HG03558 (cell line): ENCODE results near the gene SFXN5.

ENCODE experiments used
- ATAC-seq: cut with Tn5 transposase; IDR thresholded peaks from one replicate; pipeline ENCODE4 v1.9.1; 2021; ENCODE audit warnings: moderate number of reproducible peaks; ENCODE audit not compliant: unreplicated experiment; ENCODE audit errors: extremely low read depth

Gene SFXN5

DNA sequence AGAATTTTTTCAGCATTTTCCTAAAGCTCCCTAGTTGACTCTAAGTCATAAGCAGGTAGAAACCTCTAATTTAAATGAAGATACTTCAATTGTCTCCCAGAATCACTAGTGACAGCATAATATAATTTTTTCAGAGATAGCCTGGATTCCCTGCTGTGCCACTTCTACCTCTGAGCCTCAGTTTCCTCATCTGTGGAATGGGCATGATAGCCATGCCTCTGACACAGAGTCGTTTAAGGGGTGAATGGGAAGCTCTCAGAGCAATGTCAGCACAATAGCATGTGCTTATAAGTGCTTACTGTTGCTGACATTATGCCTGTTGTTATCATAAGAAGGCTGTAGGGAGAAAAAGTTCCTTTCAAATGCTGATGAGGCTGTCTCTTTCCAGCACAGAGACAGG lies 48.0 kb downstream of the SFXN5 start:
- ATAC-seq, result no peak

DNA sequence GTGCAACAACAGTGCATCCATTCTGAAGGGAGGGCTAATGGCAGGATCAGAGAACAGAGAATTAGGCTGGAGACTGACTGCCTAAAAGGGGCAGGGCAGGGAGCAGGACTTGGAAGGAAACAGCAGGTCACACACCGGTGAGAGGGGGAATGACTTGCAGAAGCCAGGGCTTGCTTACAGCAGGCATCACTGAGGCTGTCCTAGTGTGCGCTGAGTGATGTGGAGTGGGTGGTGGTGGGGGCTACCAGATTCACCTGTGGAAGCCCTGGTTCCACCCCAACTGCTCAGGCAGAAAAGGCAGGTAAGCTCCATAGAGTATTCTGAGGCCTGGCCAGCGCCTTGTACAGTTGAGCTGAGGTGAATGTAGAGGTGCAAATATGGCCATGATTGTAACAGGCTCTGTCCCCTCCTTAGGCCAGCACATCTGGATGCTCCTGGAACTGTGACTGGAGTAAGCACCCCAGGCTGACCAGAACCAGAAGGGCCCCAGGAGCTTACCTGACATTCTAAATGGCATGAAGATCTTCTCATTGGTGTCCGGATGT lies 49.4 kb downstream of the SFXN5 start:
- ATAC-seq, result no peak

DNA sequence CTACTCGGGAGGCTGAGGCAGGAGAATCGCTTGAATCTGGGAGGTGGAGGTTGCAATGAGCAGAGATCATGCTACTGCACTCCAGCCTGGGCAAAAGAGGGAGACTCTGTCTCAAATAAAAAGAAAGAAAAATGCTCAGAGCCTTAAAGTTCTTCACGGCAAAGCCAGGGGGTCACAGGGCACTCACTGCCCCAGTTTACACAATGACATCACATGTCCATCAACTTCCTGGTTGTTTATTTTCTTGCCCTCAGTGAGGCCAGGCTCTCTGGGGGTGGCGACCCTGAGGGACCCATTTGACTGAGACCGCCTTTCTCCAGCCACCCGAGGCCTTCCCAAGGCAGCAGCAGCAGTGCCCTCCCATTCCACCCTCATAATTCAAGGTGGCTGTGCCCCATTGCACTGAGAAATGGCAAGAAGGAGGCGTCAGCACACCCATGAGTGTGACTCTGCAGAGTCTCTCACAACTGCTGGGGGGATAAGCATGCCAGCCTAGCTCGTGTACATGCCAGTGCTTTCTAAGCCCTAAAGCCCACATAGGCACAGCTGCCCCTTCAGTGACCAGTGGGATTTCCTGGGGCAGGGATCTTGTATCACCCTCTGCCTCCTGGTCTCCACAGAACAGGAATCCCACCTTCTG lies 50.0 kb downstream of the SFXN5 start:
- no peak for ATAC-seq

DNA sequence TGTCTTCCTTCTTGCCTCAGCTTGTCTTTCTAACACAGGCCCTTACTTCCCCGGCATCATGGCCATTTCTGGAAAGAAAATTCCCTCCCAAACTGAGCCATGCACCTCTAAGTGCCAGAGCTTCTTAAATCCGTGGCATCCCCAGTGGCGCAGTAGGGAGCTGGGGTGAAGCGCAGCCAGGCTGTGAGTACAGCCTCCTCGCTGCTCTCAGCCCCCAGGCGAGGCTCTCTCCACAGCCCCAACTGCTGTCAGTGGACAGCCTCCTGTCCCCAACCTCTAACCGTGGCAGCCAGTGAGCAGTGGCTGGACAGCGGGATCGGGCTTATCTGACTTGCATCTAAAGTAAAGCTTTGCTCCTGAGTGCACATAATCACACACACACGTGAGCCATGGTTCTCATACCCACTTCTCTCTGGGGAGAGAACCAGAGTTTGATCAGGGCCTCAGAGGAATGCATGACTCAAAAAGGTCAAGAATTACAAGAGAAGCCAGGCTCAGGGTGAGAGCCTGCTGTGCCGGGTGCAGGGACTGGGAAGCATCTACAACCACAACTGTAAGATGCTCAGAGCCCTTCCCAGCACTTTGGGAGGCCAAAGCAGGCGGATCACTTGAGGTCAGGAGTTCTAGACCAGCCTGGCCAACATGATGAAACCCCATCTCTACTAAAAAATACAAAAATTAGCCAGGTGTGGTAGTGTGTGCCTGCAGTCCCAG lies 50.7 kb downstream of the SFXN5 start:
- no peak for ATAC-seq

DNA sequence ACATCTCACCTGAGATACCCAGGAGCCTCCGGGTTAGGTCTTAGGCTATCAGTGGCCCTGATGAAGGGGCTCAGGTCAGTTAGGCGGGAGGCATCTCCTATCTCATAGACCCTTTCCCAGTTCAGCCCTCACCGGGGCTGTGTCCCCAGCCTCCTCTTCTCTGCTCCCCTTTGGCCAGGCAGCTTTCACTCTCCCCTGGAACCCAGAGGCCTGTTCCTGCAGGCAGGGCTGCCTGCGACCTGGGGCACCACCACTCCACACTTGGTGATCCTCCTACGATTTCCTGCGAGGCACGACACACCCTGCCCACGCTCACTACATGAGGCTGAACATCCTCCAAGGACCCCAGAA lies 51.2 kb downstream of the SFXN5 start:
- ATAC-seq, result no peak

DNA sequence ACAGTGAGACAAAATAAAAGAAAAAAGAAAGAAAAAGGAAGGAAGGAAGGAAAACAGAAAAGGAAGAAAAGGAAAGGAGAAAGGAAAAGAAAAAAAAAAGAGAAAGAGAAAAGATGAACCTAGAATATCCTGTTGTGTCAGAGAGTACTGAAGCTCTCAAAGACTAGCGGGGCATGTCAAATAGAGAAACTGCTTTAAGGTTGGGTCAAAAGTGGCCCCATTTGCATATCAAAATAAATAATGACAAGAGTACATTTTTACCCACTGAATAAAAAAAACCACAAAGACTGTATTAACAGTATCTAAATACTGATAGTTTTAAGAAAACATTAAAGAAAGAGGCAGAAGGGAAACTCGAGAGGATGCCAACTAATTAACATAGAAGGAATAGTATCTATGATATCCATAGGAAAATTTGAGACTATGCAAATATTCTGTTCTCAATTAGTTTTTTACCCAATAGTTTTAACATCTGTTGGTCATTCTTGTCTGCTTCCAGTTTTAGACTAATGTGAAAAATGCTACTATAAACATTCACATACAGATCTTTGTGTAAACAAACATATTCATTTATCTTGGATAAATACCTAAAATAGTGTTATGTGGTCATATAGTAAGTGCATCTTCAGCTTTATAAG lies 53.2 kb downstream of the SFXN5 start:
- no peak for ATAC-seq

DNA sequence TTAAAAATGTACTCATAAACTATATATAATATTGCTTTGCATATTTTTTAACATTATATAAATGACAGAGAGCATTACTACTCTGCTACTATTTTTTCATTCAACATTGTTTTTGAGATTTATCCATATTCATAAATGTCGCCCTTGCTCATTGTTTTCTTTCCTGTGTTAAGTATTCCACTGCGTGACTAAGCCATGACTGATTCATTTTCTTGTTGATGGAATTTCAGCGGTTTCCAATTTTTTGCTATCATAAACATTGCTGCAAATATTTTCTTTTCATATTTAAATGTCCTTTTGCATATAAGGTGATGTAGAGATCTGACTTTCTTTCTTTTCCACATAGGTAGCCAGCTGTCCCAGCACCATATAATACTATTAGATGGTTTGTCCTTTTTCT lies 57.6 kb downstream of the SFXN5 start:
- no peak for ATAC-seq

DNA sequence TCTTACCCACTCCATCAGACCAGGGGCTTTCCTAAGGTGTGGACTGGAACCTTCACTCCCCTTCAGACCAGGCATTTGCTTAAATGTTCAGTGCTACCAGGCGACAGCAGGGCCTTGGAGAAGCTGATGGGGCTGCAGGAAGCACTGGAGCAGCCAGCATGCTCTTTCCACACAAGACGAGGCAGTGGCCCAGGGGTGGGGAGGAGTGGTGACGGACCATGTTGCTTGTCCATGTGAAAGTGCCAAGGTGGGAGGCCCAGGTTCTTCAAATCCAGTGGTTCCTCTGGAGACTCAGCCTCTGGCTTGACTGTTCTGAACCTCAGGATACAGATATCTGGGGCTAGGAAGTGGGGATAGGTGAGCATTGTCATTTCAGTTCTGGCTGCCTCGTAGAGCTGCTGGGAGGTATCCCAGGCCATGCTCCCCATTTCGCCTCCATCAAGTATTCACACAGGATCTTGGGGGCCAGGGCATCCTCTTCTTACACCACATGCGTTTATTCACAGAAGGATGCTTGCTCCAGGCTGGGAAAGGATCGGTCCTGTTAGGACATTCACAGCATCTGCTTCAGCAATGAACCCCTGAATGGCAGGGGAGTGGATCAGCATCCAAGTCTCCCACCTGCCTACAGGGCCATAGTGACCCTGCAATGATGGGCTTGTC lies 62.2 kb downstream of the SFXN5 start:
- no peak for ATAC-seq

DNA sequence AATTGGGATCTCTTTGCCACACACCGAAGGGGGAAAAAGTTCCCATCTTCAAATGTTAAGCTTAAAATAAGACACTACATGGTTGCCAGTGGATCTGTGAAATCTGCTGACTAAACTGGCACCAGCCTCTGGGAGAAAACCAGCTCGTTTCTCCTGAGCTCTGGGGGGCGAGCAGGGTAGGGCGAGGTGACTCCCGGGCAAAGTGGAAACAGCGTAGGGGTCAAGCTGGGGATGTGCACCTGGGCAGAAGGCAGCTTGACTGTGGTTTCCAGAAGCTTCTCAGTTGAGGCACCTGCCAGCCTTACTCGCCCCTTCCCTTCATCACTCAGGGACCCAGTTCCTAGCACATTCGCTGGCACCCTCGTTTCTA lies 62.8 kb downstream of the SFXN5 start:
- no peak for ATAC-seq

DNA sequence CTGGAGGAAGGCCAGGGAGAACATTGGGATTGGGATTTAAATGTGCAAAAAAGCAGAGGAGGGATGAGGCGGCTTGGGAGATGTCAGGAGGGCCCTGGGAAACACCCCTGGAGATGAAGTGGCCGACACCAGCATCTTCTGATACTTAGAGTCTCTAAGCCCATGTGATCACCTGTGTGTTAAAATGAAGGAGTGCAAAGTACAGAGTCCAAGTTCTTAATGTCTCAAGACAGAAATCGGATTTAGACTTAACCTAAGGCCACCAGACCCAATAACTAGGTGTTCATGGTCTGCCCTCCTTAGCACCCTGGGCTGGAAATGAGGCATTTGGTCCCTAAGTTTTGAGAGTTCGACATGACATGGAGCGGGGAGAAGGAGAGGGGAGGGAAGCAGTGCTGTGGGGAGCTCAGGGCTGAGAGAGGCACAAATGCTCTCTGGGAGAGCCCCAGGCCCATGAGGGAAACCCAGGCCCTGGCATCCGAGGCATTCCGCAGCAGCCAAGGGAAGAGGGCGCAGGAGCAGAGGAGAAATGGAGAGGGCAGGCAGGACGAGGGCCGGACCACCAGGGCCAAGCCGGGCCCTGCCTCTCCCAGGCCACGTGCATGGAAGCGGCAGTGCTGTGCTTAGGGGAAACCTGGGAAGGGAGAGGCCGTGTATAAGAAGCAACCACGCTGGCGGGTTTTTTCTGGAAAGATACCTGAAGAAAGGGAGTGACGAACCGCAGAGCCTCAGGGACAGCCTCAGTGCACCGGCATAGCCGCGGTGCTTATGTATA lies 63.3 kb downstream of the SFXN5 start:
- ATAC-seq, result no peak

DNA sequence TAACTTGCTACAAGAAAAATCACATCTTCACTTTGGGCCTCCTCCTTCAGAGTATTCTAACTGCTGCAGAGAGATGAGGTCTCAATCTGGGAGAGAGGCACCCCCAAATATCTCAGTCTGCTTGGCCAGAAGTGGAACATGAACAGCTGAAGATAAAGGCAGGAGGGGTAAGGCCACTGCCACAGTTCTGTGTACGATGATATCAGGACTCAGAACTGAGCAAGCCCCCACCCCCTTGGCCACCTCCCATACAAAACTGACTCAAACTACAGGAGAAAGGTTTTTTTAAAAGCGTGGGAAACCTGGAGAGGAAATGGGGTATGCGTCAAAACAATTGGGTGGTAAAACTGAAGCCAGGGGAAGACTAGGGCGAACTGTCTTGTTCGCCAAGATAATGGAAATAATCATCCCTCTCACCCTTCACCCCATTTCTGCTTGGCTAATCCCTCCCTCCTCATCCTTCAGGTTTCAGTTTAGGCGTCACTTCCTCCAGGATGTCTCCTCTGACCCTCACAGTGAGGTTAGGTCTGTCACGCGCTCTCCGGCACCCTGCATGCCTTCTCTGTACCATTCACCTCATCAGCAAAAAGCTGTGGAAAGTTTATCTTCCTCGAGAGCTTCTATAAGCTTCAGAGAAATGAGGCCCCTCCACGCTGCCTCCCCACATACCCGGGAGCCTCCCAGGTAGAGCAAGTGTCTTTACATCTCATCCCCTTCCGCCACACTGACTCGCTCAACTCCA lies 64.4 kb downstream of the SFXN5 start:
- ATAC-seq, result no peak

DNA sequence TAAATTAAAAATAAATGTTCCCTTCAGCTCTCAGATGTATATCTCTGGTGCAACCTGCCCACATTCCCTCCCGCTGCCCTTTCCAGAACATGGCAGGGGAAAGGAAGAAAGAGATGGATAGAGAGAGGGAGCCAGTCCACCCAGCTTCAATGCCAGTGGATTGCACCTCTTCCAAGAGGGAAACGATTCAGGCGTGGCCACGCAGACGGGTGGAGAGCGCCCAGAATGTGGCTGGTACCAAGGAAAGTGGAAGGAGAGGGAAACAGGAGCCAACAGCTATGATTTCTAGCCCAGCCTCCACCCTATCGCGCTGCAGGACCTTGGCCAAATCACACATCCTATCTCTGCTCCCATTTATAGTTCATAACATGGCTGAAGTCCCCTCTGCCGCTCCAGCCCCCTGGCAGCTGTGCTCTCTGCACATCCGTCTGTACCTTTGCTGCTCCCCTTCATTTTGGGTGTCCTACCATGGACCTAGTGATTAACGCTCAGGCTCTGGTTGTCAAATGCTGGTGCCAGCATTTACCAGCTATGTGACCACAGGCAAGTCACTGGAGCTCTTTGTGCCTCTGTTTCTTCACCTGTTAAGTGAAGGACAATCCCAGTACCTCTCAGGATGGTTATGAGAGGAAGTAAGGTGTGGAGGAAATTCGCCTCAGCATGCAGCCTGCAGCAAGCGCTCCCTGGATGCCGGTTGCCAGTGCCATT lies 66.5 kb downstream of the SFXN5 start:
- no peak for ATAC-seq

DNA sequence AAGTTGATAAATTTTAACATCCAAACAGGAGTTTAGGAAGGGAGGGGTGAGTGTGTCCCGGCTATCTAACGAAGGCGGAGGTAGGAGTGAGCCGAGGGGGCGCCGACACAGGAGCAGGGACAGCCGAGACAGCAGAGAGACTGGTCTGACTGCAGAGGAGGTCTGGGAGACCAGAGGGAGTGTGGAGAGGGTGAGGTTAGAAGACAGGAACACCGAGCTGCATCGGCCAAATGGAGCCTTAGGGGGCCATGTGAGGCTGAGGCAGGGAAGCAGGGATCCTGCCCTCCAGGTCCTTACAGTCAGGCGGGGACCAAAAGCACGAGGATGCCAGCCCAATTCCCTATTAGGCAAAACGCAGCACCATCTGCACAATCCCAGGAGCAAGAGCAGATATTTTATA lies 67.0 kb downstream of the SFXN5 start:
- ATAC-seq, result no peak

DNA sequence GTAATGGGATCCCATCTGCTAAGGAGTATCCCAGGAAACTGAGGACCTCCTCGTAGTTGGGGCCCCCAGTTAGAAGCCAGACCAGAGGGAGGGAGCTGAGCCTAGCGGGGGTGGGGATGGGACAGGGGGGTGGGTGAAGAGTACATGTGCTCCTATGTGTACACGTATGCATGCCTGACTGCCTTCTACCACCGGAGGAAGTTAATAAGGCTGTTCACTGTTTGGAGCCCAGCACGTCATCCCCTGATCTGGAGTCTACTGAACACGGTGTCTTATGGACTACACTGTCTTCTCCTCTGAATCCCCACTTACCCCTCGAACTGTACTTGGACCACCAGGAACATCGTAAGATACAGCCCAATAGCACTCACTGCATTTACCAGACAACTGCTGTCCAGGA lies 68.5 kb downstream of the SFXN5 start:
- ATAC-seq, result no peak

DNA sequence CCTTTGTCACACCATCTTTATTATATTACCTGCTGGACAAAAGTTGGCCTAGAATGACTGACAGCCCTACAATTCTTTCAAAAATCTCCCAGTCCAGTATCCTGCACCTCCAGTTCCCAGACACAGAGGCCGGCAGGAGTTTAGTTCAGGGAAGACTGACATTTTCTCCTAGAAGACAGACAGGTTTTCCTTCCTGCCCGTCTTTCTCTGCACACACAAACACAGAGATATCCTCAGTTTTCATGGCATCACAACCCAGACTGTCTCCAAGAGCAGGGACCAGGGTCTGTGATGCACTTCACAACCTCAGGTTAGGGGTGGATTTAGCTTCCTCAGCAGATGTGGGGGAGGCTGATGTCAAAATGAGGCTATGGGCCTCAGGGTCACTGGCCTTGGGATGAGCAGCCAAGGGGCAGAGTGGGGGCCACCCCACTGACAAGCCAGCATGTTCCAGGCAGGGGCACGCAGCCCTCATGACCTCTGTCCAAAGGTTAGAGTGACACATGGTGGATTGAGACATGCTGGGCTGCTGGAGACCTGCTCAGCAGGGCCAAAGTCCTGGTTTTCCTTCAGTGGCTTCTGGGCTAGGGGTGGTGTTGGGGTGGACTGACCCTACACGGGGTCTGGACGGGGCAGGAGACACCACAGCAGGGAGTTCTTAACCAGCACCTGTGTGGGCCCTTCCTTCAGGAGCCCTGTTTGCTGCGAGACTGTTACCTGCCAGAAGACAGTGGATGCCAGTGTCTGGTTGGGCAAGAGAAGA lies 70.5 kb downstream of the SFXN5 start:
- no peak for ATAC-seq

DNA sequence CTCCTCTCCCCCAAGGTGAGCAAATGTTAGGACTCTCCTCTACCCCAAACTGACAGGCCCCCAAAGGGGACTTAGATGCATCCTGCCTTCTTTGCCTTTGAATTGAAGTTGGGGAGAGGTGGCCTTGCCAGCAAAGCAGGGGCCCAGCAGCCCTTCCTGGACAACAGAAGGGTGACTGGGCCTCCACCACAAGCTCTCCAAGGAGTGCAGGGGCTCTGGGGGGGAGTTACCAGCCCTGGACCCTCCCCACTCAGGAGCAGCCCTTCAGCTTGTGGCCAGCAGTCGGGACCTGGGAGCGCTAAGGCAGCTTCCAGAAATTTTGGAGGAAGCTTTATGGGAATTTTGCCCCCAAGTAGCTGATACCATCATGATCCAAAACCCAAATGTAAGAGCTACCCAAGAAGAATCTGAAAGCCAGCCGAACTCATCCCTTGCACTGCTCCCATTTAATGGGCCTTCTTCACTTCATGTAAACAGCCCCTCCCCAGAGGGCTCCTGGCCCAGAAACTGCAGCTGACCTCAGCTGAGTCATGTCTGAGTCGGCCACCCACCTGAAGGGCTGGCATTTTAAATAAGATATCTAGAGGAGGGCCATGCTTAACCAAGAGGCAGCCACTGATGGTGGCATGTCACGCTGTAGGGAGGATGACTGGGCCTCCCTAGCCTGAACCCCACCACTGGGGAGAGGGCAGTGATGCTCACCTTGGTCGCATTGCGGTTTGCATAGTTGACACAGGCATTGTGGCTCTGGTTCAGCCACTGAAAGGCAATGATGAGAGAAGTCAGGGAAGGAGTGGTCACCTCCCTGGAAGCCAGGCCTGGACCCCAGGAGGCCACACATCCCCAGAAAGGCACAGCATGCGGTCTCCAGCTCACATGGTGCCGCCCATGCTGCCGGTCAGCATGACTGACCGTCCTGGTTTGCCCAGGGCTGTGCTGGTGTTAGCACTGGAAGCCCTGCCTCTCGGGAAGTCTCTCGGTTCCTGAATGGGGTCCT lies 71.5 kb downstream of the SFXN5 start:
- no peak for ATAC-seq

DNA sequence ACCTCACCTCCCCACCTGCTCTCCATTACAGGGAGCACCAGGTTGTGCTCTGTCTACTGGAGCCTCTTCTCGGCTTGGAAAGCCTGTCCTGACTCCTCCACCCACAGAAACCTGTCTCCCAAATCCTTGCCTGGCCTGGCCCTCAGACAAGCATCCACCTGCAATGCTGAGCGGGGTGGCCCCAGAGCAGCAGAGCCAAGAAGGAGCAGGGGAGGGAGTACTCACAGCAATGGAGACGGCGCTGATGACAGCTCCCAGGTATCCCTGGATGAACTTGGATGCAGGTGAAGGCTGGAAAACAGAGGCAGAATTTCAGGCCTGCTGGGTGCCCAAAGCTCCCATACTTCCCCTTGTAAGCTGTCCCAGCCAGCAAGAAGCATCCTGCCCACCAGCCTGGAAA lies 72.8 kb downstream of the SFXN5 start:
- no peak for ATAC-seq
